ENCODE data around the gene NSUN4. TPM values are rescaled to one million over a fixed set of nuclear protein-coding genes. Genes with fewer than 3 reads are reported as not detected.
A peak's percentile ranks its signal among the peaks of the same experiment; 100 is the strongest.

Gene NSUN4
- total and polyA plus RNA-seq, 10 of the 15 experiments (the other 5 are each of a cell fraction or from before 2014, with no cell fraction given): 22.1 to 80.2 (median 29.6) TPM

DNA sequence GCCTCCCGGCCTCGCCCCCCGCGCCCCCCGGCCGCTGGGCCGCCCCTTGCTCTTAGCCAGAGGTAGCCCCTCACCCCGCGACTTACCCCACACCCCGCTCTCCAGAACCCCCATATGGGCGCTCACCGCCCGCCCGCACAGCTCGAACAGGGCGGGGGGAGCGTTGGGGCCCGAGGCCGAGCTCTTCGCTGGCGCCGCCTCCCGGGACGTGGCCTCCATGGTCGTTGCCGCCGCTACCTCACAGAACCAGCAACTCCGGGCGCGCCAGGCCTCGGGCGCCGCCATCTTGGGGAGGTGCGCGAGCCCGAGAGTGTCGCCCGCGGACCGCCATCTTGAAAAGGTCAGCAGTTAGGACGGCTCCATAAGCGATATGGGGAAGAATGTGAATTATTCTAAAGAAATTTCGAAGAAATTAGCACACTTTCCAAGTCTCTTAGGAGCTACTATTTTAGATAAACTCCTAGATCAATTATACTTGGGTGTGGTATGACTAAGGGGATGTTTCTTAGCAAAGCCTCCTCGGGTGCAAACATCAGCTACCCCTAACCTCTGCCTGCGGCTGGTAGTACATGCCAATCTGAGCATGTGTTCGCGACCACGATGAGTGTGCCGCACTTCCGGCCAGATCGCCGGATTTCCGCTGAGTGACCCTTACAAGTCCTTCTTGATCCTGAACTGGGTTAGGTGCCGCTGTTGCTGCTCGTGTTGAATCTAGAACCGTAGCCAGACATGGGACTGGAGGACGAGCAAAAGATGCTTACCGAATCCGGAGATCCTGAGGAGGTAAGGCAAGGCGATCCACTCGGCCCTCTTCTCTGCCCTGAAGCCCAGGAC is 37.4 kb upstream of the NSUN4 start, which contains the start of the genes LRRC41 and UQCRH:
Gene LRRC41, minus strand, starts transcription at position 579 of the 834 bp plus-strand sequence. Its CDS starts 294 bp downstream, at position 285.
Gene UQCRH, plus strand, starts transcription at position 661 of the 834 bp plus-strand sequence. Its CDS starts 69 bp downstream, at position 730.
- ATAC-seq (peak; percentile 83), DNase-seq (ENCODE audit: low read depth, low spot score) (peak; percentile 93), FAIRE-seq (peak; percentile 94)
- no peaks in the 10 kb centered on the region for H3K27me3 ChIP-seq (replicated peaks in 1 of 2; ENCODE audit: control insufficient read depth in 2 of 2, insufficient read depth in 2 of 2, low read length in 1 of 2)
- no peaks in the 10 kb centered on the region for H3K9me3 ChIP-seq (replicated peaks; ENCODE audit: control insufficient read depth, insufficient read depth, low read length)
- H3K79me2 ChIP-seq (ENCODE audit: control insufficient read depth, insufficient read depth, low read length): peaks cover 94% of the 10 kb centered on the region
- under 1% methylated on average over 48 of the region's 61 CpGs for WGBS (ENCODE audit: insufficient coverage, insufficient replicate concordance, low lambda C conversion rate, missing lambda C conversion rate)
- H3K4me2 ChIP-seq (ENCODE audit: control insufficient read depth, insufficient read depth): peak within 1 kb of the TSS; percentile 91
- peak within 1 kb of the TSS; percentile 94 for H3K9ac ChIP-seq (ENCODE audit: control insufficient read depth, insufficient read depth, low read length)
- H2AFZ ChIP-seq (ENCODE audit: control insufficient read depth, low read depth, low read length): peak within 1 kb of the TSS; percentile 90
- peaks cover 15% of the 10 kb centered on the region for H3K4me1 ChIP-seq (ENCODE audit: control insufficient read depth, insufficient read depth, low read length)
- ChIA-PET CTCF (interaction anchor here (0.6 to 8.0 kb wide), 9 partner anchors 10 to 80 kb away, joined by 3 to 181 read pairs (median 5); partner anchors contain the start of gene NSUN4), POLR2A (interaction anchor here (0.6 to 3.9 kb wide), 13 partner anchors 10 to 503 kb away, joined by 3 to 45 read pairs (median 6); partner anchors contain the start of genes MOB3C, NSUN4 and RAD54L), RAD21 (ENCODE audit: unreplicated experiment) (interaction anchor here (0.6 to 3.6 kb wide), 11 partner anchors 14 to 118 kb away, joined by 3 to 49 read pairs (median 8); partner anchors contain the start of genes NSUN4 and RAD54L), SMC1A (ENCODE audit: uncharacterized antibody, unreplicated experiment) (interaction anchor here (0.5 to 2.9 kb wide), 11 partner anchors 11 to 59 kb away, joined by 3 to 30 read pairs (median 7); partner anchors contain the start of gene NSUN4)
- intact Hi-C loops (cut with micrococcal nuclease; ENCODE audit: unreplicated experiment): loop anchor here (1.0 to 2.0 kb wide), 4 partner anchors 30 to 56 kb away; partner anchors contain the start of gene RAD54L
- H4K20me1 ChIP-seq (ENCODE audit: control insufficient read depth, insufficient read depth): peaks cover 3% of the 10 kb centered on the region; the same call in 1 of the 2 replicates
- BruUV-seq (replicated peaks): no TSS peak
- peak within 1 kb of the TSS; percentile 91 for H3K27ac ChIP-seq (ENCODE audit: control insufficient read depth, insufficient read depth)
- H3K36me3 ChIP-seq (ENCODE audit: control insufficient read depth in 2 of 2, insufficient read depth in 2 of 2, low read length in 1 of 2): peaks cover 0 to 2% of the 10 kb centered on the region in 2 experiments; a peak in 2 of 4 replicates
- peak within 1 kb of the TSS; percentile 98 for H3K4me3 ChIP-seq
- in situ Hi-C loops (cut with MboI): loop anchor here (5.0 kb wide), 1 partner anchor 39 kb away; the partner anchor contains the start of gene NSUN4
- TF ChIP-seq SIX5 (IDR thresholded peaks at IDR 0.05; ENCODE audit: low read depth, low read length, severe bottlenecking): peak; percentile 83
- TF ChIP-seq, protein P1, sequence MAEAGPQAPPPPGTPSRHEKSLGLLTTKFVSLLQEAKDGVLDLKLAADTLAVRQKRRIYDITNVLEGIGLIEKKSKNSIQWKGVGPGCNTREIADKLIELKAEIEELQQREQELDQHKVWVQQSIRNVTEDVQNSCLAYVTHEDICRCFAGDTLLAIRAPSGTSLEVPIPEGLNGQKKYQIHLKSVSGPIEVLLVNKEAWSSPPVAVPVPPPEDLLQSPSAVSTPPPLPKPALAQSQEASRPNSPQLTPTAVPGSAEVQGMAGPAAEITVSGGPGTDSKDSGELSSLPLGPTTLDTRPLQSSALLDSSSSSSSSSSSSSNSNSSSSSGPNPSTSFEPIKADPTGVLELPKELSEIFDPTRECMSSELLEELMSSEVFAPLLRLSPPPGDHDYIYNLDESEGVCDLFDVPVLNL (IDR thresholded peaks at IDR 0.05; ENCODE audit: low read depth, low read length): peak; percentile 4; the same call in 1 of the 2 replicates
- TF ChIP-seq, protein P2, sequence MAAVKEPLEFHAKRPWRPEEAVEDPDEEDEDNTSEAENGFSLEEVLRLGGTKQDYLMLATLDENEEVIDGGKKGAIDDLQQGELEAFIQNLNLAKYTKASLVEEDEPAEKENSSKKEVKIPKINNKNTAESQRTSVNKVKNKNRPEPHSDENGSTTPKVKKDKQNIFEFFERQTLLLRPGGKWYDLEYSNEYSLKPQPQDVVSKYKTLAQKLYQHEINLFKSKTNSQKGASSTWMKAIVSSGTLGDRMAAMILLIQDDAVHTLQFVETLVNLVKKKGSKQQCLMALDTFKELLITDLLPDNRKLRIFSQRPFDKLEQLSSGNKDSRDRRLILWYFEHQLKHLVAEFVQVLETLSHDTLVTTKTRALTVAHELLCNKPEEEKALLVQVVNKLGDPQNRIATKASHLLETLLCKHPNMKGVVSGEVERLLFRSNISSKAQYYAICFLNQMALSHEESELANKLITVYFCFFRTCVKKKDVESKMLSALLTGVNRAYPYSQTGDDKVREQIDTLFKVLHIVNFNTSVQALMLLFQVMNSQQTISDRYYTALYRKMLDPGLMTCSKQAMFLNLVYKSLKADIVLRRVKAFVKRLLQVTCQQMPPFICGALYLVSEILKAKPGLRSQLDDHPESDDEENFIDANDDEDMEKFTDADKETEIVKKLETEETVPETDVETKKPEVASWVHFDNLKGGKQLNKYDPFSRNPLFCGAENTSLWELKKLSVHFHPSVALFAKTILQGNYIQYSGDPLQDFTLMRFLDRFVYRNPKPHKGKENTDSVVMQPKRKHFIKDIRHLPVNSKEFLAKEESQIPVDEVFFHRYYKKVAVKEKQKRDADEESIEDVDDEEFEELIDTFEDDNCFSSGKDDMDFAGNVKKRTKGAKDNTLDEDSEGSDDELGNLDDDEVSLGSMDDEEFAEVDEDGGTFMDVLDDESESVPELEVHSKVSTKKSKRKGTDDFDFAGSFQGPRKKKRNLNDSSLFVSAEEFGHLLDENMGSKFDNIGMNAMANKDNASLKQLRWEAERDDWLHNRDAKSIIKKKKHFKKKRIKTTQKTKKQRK (IDR thresholded peaks at IDR 0.05; ENCODE audit: low read depth, low read length): no peak
- TF ChIP-seq HDAC6 (IDR thresholded peaks at IDR 0.05; ENCODE audit: unreplicated experiment): no peak
- TF ChIP-seq IKZF1 (conservative IDR thresholded peaks at IDR 0.05): peak; percentile 90
- TF ChIP-seq, protein P3, sequence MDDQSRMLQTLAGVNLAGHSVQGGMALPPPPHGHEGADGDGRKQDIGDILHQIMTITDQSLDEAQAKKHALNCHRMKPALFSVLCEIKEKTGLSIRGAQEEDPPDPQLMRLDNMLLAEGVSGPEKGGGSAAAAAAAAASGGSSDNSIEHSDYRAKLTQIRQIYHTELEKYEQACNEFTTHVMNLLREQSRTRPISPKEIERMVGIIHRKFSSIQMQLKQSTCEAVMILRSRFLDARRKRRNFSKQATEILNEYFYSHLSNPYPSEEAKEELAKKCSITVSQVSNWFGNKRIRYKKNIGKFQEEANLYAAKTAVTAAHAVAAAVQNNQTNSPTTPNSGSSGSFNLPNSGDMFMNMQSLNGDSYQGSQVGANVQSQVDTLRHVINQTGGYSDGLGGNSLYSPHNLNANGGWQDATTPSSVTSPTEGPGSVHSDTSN (IDR thresholded peaks at IDR 0.05; ENCODE audit: insufficient replicate concordance, low read depth, low read length): no peak
- TF ChIP-seq POLR2AphosphoS2 (IDR thresholded peaks at IDR 0.05; ENCODE audit: low read depth, low read length): peak; percentile 52; the same call in 1 of the 2 replicates
- no peak for TF ChIP-seq BRCA1 (IDR thresholded peaks at IDR 0.05; ENCODE audit: low read depth, low read length)
- TF ChIP-seq, protein P4, sequence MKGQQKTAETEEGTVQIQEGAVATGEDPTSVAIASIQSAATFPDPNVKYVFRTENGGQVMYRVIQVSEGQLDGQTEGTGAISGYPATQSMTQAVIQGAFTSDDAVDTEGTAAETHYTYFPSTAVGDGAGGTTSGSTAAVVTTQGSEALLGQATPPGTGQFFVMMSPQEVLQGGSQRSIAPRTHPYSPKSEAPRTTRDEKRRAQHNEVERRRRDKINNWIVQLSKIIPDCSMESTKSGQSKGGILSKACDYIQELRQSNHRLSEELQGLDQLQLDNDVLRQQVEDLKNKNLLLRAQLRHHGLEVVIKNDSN (IDR thresholded peaks at IDR 0.05; ENCODE audit: borderline replicate concordance, extremely low read length, insufficient read depth, low read depth, low read length): peak; percentile 64
- peak; percentile 77 for TF ChIP-seq CREB1 (IDR thresholded peaks at IDR 0.05; ENCODE audit: low read depth)
- TF ChIP-seq NR2F1 (conservative IDR thresholded peaks at IDR 0.05): peak; percentile 70; the same call in 1 of the 2 replicates
- TF ChIP-seq, protein P5, sequence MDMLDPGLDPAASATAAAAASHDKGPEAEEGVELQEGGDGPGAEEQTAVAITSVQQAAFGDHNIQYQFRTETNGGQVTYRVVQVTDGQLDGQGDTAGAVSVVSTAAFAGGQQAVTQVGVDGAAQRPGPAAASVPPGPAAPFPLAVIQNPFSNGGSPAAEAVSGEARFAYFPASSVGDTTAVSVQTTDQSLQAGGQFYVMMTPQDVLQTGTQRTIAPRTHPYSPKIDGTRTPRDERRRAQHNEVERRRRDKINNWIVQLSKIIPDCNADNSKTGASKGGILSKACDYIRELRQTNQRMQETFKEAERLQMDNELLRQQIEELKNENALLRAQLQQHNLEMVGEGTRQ (IDR thresholded peaks at IDR 0.05; ENCODE audit: borderline replicate concordance, low read depth, low read length): peak; percentile 27; the same call in 1 of the 2 replicates
- TF ChIP-seq DPF2 (IDR thresholded peaks at IDR 0.05): no peak

Data from GM12878 (cell line).